Loucy (cell line): ENCODE measurements around the gene NR3C2.

Source experiments
- H2AFZ ChIP-seq: fragments of 200-600 bp; sonication (generic); 2 replicates; pipeline ENCODE4 v1.6.0; 2016; ENCODE audit warnings: antibody characterized with exemption, mild to moderate bottlenecking, low read length, moderate library complexity
- H3F3A ChIP-seq: fragments of 200-600 bp; 2 replicates; pipeline ENCODE4 v1.6.0; 2016; ENCODE audit warnings: antibody characterized with exemption, low read depth, mild to moderate bottlenecking
- H3K27me3 ChIP-seq: fragments of 200-600 bp; sonication (generic); 2 replicates; pipeline ENCODE4 v1.6.1; 2014; ENCODE audit warnings: low read length, mild to moderate bottlenecking; ENCODE audit not compliant: insufficient read depth, poor library complexity, severe bottlenecking
- H3K36me3 ChIP-seq: fragments of 200-600 bp; sonication (generic); 2 replicates; pipeline ENCODE4 v1.6.1; 2016; ENCODE audit warnings: low read length; ENCODE audit not compliant: insufficient read depth
- H3K4me1 ChIP-seq: fragments of 200-600 bp; sonication (generic); 2 replicates; pipeline ENCODE4 v1.5.1; 2014; ENCODE audit warnings: low read length, mild to moderate bottlenecking; ENCODE audit not compliant: insufficient read depth, poor library complexity, severe bottlenecking
- H3K4me2 ChIP-seq: fragments of 200-600 bp; sonication (generic); 2 replicates; pipeline ENCODE4 v1.6.0; 2014; ENCODE audit warnings: antibody characterized with exemption, low read length, low read depth, mild to moderate bottlenecking; ENCODE audit not compliant: poor library complexity, severe bottlenecking
- H3K4me3 ChIP-seq: fragments of 200-600 bp; sonication (generic); 2 replicates; pipeline ENCODE4 v1.5.1; 2014; ENCODE audit warnings: low read length, mild to moderate bottlenecking, mixed read lengths; ENCODE audit not compliant: poor library complexity, severe bottlenecking
- H3K79me2 ChIP-seq: fragments of 200-600 bp; sonication (generic); 2 replicates; pipeline ENCODE4 v1.6.1; 2014; ENCODE audit warnings: low read length; ENCODE audit not compliant: insufficient read depth
- H3K9ac ChIP-seq: fragments of 200-600 bp; sonication (generic); 2 replicates; pipeline ENCODE4 v1.6.0; 2014; ENCODE audit warnings: mild to moderate bottlenecking, low read depth, low read length, moderate library complexity; ENCODE audit not compliant: poor library complexity, severe bottlenecking
- H3K9me2 ChIP-seq: fragments of 200-600 bp; sonication (generic); replicated peaks from 2 replicates; pipeline ENCODE4 v1.6.1; 2016; ENCODE audit warnings: low read depth, low read length, mixed read lengths
- H3K9me3 ChIP-seq: fragments of 200-600 bp; sonication (generic); 2 replicates; pipeline ENCODE4 v1.6.1; 2014; ENCODE audit warnings: mild to moderate bottlenecking, antibody characterized with exemption, low read length, low read depth; ENCODE audit not compliant: insufficient read depth
- H4K20me1 ChIP-seq: fragments of 200-600 bp; sonication (generic); 2 replicates; pipeline ENCODE4 v1.6.0; 2014; ENCODE audit warnings: antibody characterized with exemption, low read length, mild to moderate bottlenecking; ENCODE audit not compliant: insufficient read depth, poor library complexity, severe bottlenecking
- EZH2phosphoT487 ChIP-seq: fragments of 200-600 bp; IDR thresholded peaks from 2 replicates; pipeline ENCODE4 v1.6.1; 2018; ENCODE audit warnings: antibody characterized with exemption, mild to moderate bottlenecking, moderate library complexity, borderline replicate concordance
- TF ChIP-seq, protein P1 (sequence below): fragments of 200-600 bp; sonication (generic); conservative IDR thresholded peaks from 2 replicates; pipeline ENCODE4 v1.5.1; 2014; ENCODE audit warnings: mild to moderate bottlenecking, antibody characterized with exemption, low read length

Gene NR3C2

DNA sequence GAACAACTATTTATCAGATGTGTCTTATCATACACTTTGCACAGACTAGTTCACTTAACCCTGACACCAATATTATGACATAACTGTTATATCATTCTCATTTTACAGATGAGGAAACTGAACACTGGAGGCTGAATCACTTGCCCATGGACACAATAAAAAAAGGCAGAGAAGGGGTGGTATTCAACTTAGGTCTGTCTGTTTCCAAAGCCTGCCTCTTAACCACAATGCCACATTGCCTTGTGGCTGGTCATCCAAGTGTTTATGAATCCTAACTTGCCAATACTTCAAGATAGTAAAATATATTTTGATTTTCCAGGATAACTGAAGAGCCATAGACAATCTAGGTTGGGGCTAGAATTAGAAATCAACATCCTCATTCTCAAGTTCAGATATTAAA is 327.8 kb downstream of the NR3C2 start:
- no peaks in the 10 kb centered on the region for H3K9me3 ChIP-seq
- H3K27me3 ChIP-seq, result no peaks in the 10 kb centered on the region
- no peaks in the 10 kb centered on the region for H4K20me1 ChIP-seq
- no peaks in the 10 kb centered on the region for H3K79me2 ChIP-seq
- no peak for TF ChIP-seq EZH2phosphoT487
- TF ChIP-seq, protein P1, sequence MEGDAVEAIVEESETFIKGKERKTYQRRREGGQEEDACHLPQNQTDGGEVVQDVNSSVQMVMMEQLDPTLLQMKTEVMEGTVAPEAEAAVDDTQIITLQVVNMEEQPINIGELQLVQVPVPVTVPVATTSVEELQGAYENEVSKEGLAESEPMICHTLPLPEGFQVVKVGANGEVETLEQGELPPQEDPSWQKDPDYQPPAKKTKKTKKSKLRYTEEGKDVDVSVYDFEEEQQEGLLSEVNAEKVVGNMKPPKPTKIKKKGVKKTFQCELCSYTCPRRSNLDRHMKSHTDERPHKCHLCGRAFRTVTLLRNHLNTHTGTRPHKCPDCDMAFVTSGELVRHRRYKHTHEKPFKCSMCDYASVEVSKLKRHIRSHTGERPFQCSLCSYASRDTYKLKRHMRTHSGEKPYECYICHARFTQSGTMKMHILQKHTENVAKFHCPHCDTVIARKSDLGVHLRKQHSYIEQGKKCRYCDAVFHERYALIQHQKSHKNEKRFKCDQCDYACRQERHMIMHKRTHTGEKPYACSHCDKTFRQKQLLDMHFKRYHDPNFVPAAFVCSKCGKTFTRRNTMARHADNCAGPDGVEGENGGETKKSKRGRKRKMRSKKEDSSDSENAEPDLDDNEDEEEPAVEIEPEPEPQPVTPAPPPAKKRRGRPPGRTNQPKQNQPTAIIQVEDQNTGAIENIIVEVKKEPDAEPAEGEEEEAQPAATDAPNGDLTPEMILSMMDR, result no peak
- H3K4me3 ChIP-seq, result no peak overlapping the region
- no peak overlapping the region for H3K4me2 ChIP-seq
- H3K9ac ChIP-seq, result no peak overlapping the region
- H3K9me2 ChIP-seq, result no peaks in the 10 kb centered on the region
- no peaks in the 10 kb centered on the region for H3K36me3 ChIP-seq
- peaks cover 6% of the 10 kb centered on the region for H3K4me1 ChIP-seq
- no peak overlapping the region for H2AFZ ChIP-seq
- no peaks in the 10 kb centered on the region for H3F3A ChIP-seq

DNA sequence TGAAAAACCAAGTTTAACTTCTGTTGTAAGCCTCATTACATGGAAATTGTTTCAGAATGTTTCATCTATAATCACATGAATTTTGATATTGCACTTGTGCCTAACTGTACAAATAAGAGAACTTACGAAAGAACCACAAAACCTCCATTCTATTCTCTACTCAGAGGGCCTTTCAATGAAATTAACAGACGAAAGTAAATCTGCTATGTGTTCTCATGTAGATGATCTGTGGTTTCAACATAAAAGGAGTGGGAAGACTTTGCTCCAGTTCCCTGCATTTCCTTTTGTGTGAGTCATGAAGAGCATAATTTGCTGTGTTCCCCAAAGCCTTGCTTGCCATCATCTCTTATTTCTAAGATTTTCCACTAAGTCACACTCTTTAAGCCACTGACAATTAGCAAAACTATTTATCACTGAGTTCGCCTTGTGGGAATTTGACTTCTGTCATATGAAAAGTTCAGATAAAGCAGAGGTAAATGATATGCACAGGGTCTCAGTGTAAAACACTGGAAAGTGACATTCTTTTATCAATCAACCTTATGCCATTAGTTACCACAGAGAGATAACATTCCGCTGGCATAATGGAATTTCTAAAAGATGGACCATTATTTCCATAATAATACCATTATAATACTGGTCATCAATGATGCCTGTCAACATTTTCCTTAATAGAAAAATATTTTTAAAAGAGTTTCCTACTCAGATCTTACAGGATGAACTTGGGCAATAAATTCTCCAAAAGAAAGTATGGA is 329.8 kb downstream of the NR3C2 start:
- Histone ChIP-seq H3K9ac (no peak overlapping the region), H4K20me1 (no peaks in the 10 kb centered on the region), H3F3A (no peaks in the 10 kb centered on the region), H3K36me3 (no peaks in the 10 kb centered on the region), H3K4me2 (no peak overlapping the region), H3K9me3 (no peaks in the 10 kb centered on the region), H2AFZ (no peak overlapping the region), H3K27me3 (no peaks in the 10 kb centered on the region), H3K4me1 (peaks cover 6% of the 10 kb centered on the region), H3K79me2 (no peaks in the 10 kb centered on the region), H3K9me2 (no peaks in the 10 kb centered on the region), H3K4me3 (no peak overlapping the region)
- no peak for TF ChIP-seq EZH2phosphoT487

DNA sequence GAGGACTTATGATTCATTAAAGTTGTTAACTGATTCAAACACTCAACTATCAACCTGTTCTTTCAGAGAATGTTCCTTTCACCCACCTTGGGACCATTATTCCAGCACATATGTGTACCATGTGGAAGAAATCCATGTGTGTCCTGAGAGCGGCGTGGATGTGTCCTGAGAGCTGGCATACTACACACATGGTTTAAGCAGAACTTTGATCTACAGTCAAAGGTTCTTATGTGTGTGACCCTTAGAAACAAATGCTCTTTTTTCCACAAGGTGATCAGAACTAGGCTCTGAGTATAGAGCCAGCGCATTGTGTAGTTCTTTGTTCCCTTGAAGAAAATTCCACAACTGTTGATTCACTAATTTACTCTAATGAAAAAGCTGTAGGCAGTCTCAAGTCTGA is 332.0 kb downstream of the NR3C2 start:
- Histone ChIP-seq H3K9ac (no peak overlapping the region), H3K4me1 (peaks cover 6% of the 10 kb centered on the region), H3K9me2 (no peaks in the 10 kb centered on the region), H3K4me3 (no peak overlapping the region), H3K79me2 (no peaks in the 10 kb centered on the region), H3K4me2 (no peak overlapping the region), H3F3A (no peaks in the 10 kb centered on the region), H3K27me3 (no peaks in the 10 kb centered on the region), H3K36me3 (no peaks in the 10 kb centered on the region), H3K9me3 (no peaks in the 10 kb centered on the region), H2AFZ (no peak overlapping the region), H4K20me1 (no peaks in the 10 kb centered on the region)
- TF ChIP-seq, protein P1, result no peak
- no peak for TF ChIP-seq EZH2phosphoT487

DNA sequence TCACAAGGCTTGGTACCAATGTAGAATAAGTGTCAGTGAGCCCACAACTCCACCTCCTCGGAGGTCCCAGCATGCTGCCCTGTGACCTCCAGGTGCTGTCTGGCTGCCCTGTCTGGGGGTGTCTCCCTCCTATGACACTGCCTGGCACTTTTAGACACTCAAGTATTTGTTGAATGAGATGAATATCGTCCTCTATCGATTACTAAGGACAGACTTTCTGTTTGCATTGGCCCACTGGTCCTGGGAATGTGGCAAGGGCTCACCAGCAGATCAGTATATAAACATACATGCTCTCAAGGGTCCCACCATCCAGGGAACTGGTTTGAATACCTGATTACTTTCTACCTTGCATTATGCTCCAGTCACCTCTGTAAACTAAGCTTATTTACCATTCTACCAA is 333.0 kb downstream of the NR3C2 start:
- Histone ChIP-seq H3K36me3 (no peaks in the 10 kb centered on the region), H3K27me3 (no peaks in the 10 kb centered on the region), H4K20me1 (no peaks in the 10 kb centered on the region), H3K9me2 (no peaks in the 10 kb centered on the region), H2AFZ (no peak overlapping the region), H3K4me1 (peaks cover 6% of the 10 kb centered on the region), H3K9ac (no peak overlapping the region), H3K9me3 (no peaks in the 10 kb centered on the region), H3K4me2 (no peak overlapping the region), H3F3A (no peaks in the 10 kb centered on the region), H3K79me2 (no peaks in the 10 kb centered on the region), H3K4me3 (no peak overlapping the region)
- TF ChIP-seq EZH2phosphoT487, result no peak
- TF ChIP-seq, protein P1, result no peak
